MCF 10A (cell line): ENCODE results near the gene SPHKAP. TPM values are rescaled to one million over a fixed set of nuclear protein-coding genes. Genes with fewer than 3 reads are reported as not detected.

Experiments
- BruUV-seq: library from RNA; stranded (reverse); fragments of 400-500 nt; replicated peaks from 2 replicates; lab custom pipeline; 2021; lab: Mats Ljungman, UMichigan
- CTCF ChIA-PET: fragments of 300-600 bp; sonication (Branson Sonifier 250); formaldehyde crosslinking; extraction: SDS; loops from one replicate; lab custom pipeline; 2021; ENCODE audit warnings: antibody characterized with exemption, inconsistent platforms; lab: Yijun Ruan, JAX
- POLR2A ChIA-PET: fragments of 300-600, 350-650 bp; sonication (Branson Sonifier 250); formaldehyde crosslinking; extraction: SDS; loops from one replicate; lab custom pipeline; 2020; ENCODE audit warnings: antibody characterized with exemption, inconsistent platforms; lab: Yijun Ruan, JAX
- DNase-seq: peaks from one replicate; pipeline ENCODE4 v3.0.0-alpha.2; 2018; ENCODE audit not compliant: unreplicated experiment
- H3K27ac Mint-ChIP-seq: one replicate; pipeline ENCODE4 v1.8.0; 2022; ENCODE audit warnings: mild to moderate bottlenecking, low read depth, mixed read lengths; ENCODE audit not compliant: unreplicated experiment
- H3K27me3 Mint-ChIP-seq: one replicate; pipeline ENCODE4 v1.8.0; 2022; ENCODE audit warnings: mixed read lengths; ENCODE audit not compliant: insufficient read depth, unreplicated experiment
- H3K36me3 Mint-ChIP-seq: one replicate; pipeline ENCODE4 v1.8.0; 2022; ENCODE audit warnings: mild to moderate bottlenecking, moderate library complexity, mixed read lengths; ENCODE audit not compliant: insufficient read depth, unreplicated experiment
- H3K4me1 Mint-ChIP-seq: one replicate; pipeline ENCODE4 v1.8.0; 2022; ENCODE audit warnings: mixed read lengths; ENCODE audit not compliant: insufficient read depth, unreplicated experiment
- H3K4me3 Mint-ChIP-seq: one replicate; pipeline ENCODE4 v1.8.0; 2022; ENCODE audit warnings: mild to moderate bottlenecking, moderate library complexity, mixed read lengths; ENCODE audit not compliant: unreplicated experiment
- H3K9me3 Mint-ChIP-seq: one replicate; pipeline ENCODE4 v1.8.0; 2022; ENCODE audit warnings: mixed read lengths; ENCODE audit not compliant: unreplicated experiment
- intact Hi-C: fragments of 100-400 bp; cut with micrococcal nuclease; formaldehyde crosslinking; loops from 2 replicates; pipeline ENCODE4 v1.14.1; 2022
- total RNA-seq: library from RNA; stranded (reverse); gene quantifications from 2 replicates; pipeline ENCODE4 v1.2.3, GENCODE V29; 2022
- TF ChIP-seq, protein P1 (sequence below): fragments of 200-600 bp; IDR thresholded peaks from one replicate; pipeline ENCODE4 v1.8.0; 2022; ENCODE audit warnings: antibody characterized with exemption, mild to moderate bottlenecking; ENCODE audit not compliant: unreplicated experiment

The SPHKAP gene
- total RNA-seq, 1 experiment from 2014 or later: not detected

DNA sequence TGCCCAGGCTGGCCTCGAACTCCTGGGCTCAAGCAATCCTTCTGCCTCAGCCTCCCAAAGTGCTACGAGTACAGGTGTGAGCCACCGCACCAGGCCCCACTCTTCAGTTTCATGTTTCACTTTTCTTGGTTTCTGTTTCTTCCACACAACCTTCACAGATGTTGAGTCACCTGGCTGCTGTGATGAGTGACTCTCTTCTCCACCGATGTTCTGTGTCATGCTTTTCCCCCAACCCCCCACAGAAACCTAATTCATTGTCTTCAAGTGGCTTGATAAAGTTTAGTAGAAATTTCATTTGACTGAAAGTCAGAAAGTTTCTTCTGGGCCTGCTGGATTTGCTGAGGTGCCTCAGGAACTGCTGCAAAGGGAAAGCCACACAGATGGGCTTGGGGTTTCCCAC, 78.5 kb downstream of the SPHKAP start:
- peak; percentile 32 for DNase-seq
- TF ChIP-seq, protein P1, sequence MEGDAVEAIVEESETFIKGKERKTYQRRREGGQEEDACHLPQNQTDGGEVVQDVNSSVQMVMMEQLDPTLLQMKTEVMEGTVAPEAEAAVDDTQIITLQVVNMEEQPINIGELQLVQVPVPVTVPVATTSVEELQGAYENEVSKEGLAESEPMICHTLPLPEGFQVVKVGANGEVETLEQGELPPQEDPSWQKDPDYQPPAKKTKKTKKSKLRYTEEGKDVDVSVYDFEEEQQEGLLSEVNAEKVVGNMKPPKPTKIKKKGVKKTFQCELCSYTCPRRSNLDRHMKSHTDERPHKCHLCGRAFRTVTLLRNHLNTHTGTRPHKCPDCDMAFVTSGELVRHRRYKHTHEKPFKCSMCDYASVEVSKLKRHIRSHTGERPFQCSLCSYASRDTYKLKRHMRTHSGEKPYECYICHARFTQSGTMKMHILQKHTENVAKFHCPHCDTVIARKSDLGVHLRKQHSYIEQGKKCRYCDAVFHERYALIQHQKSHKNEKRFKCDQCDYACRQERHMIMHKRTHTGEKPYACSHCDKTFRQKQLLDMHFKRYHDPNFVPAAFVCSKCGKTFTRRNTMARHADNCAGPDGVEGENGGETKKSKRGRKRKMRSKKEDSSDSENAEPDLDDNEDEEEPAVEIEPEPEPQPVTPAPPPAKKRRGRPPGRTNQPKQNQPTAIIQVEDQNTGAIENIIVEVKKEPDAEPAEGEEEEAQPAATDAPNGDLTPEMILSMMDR: no peak
- no peaks in the 10 kb centered on the region for H3K4me1 Mint-ChIP-seq
- H3K4me3 Mint-ChIP-seq: no peak overlapping the region
- BruUV-seq: no TSS peak
- ChIA-PET CTCF (no interaction called here), POLR2A (no interaction called here)
- H3K27me3 Mint-ChIP-seq: peaks cover 27% of the 10 kb centered on the region
- H3K9me3 Mint-ChIP-seq: no peaks in the 10 kb centered on the region
- H3K36me3 Mint-ChIP-seq: no peaks in the 10 kb centered on the region
- H3K27ac Mint-ChIP-seq: no peak overlapping the region
- intact Hi-C loops: no loop called here

DNA sequence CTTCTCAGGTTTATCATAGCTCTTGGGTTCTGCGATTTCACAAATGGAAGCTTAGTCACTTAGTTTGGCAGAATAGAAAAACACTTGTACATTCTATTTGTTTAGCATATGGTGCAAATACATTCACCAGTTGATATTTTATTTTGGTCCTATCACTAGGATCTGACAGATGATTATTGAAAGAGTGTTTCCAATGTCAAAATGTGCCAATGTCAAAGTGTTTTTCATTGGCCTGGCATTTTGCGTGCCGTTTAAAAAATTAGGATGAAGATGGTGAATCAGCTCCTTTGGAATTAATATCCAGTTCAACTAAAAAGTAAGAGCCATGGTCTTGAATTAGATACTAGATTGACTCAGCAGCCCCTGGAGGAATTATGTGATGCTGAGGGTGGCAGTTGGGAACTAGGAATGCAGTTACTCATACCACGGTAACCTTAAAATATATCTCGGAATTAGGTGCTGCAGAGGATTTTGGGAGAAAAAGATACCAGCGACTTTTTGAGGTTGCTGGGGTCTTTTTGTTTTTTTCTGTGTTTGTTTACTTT, 87.0 kb downstream of the SPHKAP start:
- Mint-ChIP-seq H3K9me3 (no peaks in the 10 kb centered on the region), H3K27ac (no peak overlapping the region), H3K4me3 (no peak overlapping the region), H3K27me3 (peaks cover 11% of the 10 kb centered on the region), H3K36me3 (no peaks in the 10 kb centered on the region), H3K4me1 (peaks cover 5% of the 10 kb centered on the region)
- peak; percentile 30 for DNase-seq
- BruUV-seq: no TSS peak
- TF ChIP-seq, protein P1: no peak
- intact Hi-C loops: no loop called here
- POLR2A ChIA-PET: no interaction called here
- CTCF ChIA-PET: interaction anchor here (0.7 kb wide), 1 partner anchor 204 kb away, joined by 3 read pairs; no protein-coding TSS in a partner anchor

DNA sequence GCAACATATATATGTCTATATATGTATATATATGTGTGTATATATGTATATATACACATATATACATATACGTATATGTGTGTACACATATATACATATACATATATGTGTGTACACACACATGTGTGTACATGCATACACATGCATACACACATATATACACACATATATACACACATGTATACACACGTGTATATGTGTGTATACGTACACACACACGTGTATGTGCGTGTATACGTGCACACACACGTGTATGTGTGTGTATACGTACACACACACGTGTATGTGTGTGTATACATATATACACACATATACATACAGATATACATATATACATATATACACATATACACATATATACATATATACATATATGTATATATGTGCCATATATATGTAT, 89.4 kb downstream of the SPHKAP start:
- BruUV-seq: no TSS peak
- TF ChIP-seq, protein P1: no peak
- no peak overlapping the region for H3K4me3 Mint-ChIP-seq
- no peak for DNase-seq
- intact Hi-C loops: no loop called here
- H3K27me3 Mint-ChIP-seq: peaks cover 11% of the 10 kb centered on the region
- POLR2A ChIA-PET: no interaction called here
- H3K27ac Mint-ChIP-seq: no peak overlapping the region
- H3K36me3 Mint-ChIP-seq: no peaks in the 10 kb centered on the region
- peaks cover 9% of the 10 kb centered on the region for H3K9me3 Mint-ChIP-seq
- CTCF ChIA-PET: no interaction called here
- H3K4me1 Mint-ChIP-seq: peaks cover 5% of the 10 kb centered on the region

DNA sequence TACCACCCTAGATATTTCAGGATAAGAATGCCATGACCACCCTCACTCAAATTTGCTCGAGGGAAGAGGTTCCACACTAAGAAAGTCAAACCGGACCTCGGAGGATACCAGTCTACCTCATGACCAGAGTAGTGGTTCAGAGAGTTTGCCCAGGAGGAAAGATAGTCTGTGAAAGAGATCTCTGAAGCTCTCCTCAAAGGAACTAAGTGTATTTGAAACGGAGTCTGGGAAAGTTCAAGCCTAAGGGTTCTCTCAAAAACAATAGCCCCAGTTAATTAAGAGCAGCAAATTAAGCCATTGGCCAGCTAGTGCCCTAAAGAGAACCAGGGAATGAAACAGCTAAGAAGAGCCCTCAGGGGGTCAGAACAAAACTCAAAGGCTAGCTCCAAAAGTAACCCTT, 94.9 kb downstream of the SPHKAP start:
- no peaks in the 10 kb centered on the region for H3K27me3 Mint-ChIP-seq
- no peak overlapping the region for H3K4me3 Mint-ChIP-seq
- no peak overlapping the region for H3K27ac Mint-ChIP-seq
- DNase-seq: no peak
- intact Hi-C loops: no loop called here
- ChIA-PET POLR2A (interaction anchor here (0.7 kb wide), 1 partner anchor 1654 kb away, joined by 3 read pairs; no protein-coding TSS in a partner anchor), CTCF (interaction anchor here (0.6 to 0.7 kb wide), 3 partner anchors 19 to 645 kb away, joined by 3 to 4 read pairs (median 3); no protein-coding TSS in a partner anchor)
- no TSS peak for BruUV-seq
- TF ChIP-seq, protein P1: no peak
- H3K9me3 Mint-ChIP-seq: peaks cover 9% of the 10 kb centered on the region
- no peaks in the 10 kb centered on the region for H3K4me1 Mint-ChIP-seq
- no peaks in the 10 kb centered on the region for H3K36me3 Mint-ChIP-seq
